Stimulated activated naive CD8-positive, alpha-beta T cell treated with anti-CD3 and anti-CD28 coated beads, Interleukin-15, amount 100 ng/mL, for 72 hours (primary cell): ENCODE results near the gene MCRS1.

Experiments used
- ATAC-seq: fragments of 150-1000 bp; cut with Tn5 transposase; 2 replicates; pipeline ENCODE4 v1.10.0; 2021; ENCODE audit warnings: mild to moderate bottlenecking, moderate library complexity
- DNase-seq, 2 donors: peaks; one replicate each; pipeline ENCODE4 v3.0.0; 2021 to 2022
- H3K27ac Mint-ChIP-seq, 2 donors: one replicate each; pipeline ENCODE4 v1.8.0; 2022; ENCODE audit warnings: mild to moderate bottlenecking in 2 of 2, mixed read lengths in 2 of 2, moderate library complexity in 2 of 2
- H3K27me3 Mint-ChIP-seq: one replicate; pipeline ENCODE4 v1.8.0; 2022; ENCODE audit warnings: mixed read lengths
- H3K4me1 Mint-ChIP-seq: one replicate; pipeline ENCODE4 v1.8.0; 2022; ENCODE audit warnings: mild to moderate bottlenecking, mixed read lengths
- H3K4me3 Mint-ChIP-seq, 2 donors: one replicate each; pipeline ENCODE4 v1.8.0; 2022; ENCODE audit warnings: mild to moderate bottlenecking in 2 of 2, mixed read lengths in 2 of 2, moderate library complexity in 1 of 2
- H3K9me3 Mint-ChIP-seq, 2 donors: one replicate each; pipeline ENCODE4 v1.8.0; 2022; ENCODE audit warnings: mixed read lengths in 2 of 2

MCRS1 gene

GRCh38 chr12:49552425-49552824 is 15.5 kb downstream of the MCRS1 start:
- ATAC-seq = no peak
- Mint-ChIP-seq H3K9me3 (no peaks in the 10 kb centered on the region), H3K4me1 (peaks cover 38% of the 10 kb centered on the region), H3K27me3 (no peaks in the 10 kb centered on the region), H3K4me3 (no peak overlapping the region), H3K27ac (no peak overlapping the region)
- DNase-seq = no peak

GRCh38 chr12:49552014-49552413 is 15.9 kb downstream of the MCRS1 start:
- no peak for ATAC-seq
- H3K9me3 Mint-ChIP-seq = no peaks in the 10 kb centered on the region
- H3K4me3 Mint-ChIP-seq = no peak overlapping the region
- H3K27ac Mint-ChIP-seq = no peak overlapping the region
- DNase-seq = no peak
- no peaks in the 10 kb centered on the region for H3K27me3 Mint-ChIP-seq
- H3K4me1 Mint-ChIP-seq = peaks cover 42% of the 10 kb centered on the region

- Mint-ChIP-seq H3K27me3 (no peaks in the 10 kb centered on the region), H3K4me1 (peaks cover 32% of the 10 kb centered on the region), H3K4me3 (no peak overlapping the region), H3K27ac (no peak overlapping the region), H3K9me3 (no peaks in the 10 kb centered on the region)
- ATAC-seq (no peak), DNase-seq (no peak)
These were observed 17.2 kb downstream of the MCRS1 start for GRCh38 chr12:49550693-49551252.

- no peaks in the 10 kb centered on the region for H3K27me3 Mint-ChIP-seq
- no peak overlapping the region for H3K27ac Mint-ChIP-seq
- no peaks in the 10 kb centered on the region for H3K9me3 Mint-ChIP-seq
- ATAC-seq (no peak), DNase-seq (no peak)
- H3K4me3 Mint-ChIP-seq = peak overlapping the region; percentile 70 to 86
- peaks cover 36% of the 10 kb centered on the region for H3K4me1 Mint-ChIP-seq
These were observed 17.9 kb downstream of the MCRS1 start for GRCh38 chr12:49549735-49550692.

- Mint-ChIP-seq H3K27ac (peak overlapping the region; percentile 62 to 84), H3K4me1 (peaks cover 42% of the 10 kb centered on the region), H3K4me3 (peak overlapping the region; percentile 70 to 86), H3K9me3 (no peaks in the 10 kb centered on the region), H3K27me3 (no peaks in the 10 kb centered on the region)
- peak; percentile 61 for ATAC-seq
- peak; percentile 40 to 44 for DNase-seq
These were observed 18.9 kb downstream of the MCRS1 start for GRCh38 chr12:49548822-49549648.

DNA sequence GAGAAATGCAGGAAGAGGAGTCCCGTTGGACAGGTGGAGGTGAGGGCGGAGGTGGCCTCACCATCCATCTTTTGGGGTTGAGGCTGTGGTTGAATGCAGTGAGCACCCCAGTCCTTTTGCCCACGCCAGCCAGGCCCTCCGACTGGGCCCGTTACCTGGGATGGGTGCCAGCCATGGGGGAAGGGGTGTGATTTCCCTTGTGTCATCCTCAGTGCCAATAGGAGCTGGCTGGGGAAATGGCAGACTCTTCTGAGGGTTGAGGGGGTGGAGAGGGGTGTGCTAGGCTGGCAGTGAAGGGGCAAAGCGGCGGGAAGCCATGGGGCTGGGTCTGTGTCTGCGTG is 19.5 kb downstream of the MCRS1 start:
- Mint-ChIP-seq H3K9me3 (no peaks in the 10 kb centered on the region), H3K27me3 (no peaks in the 10 kb centered on the region), H3K4me3 (peak overlapping the region; percentile 70 to 86), H3K4me1 (peaks cover 42% of the 10 kb centered on the region), H3K27ac (peak overlapping the region in 1 of 2 donors; percentile 84)
- ATAC-seq (no peak), DNase-seq (no peak)

GRCh38 chr12:49547090-49547690 is 20.8 kb downstream of the MCRS1 start:
- peak overlapping the region in 1 of 2 donors; percentile 5 for H3K4me3 Mint-ChIP-seq
- no peak for ATAC-seq

GRCh38 chr12:49546481-49546880 is 21.5 kb downstream of the MCRS1 start:
- Mint-ChIP-seq H3K27ac (no peak overlapping the region), H3K4me1 (peaks cover 55% of the 10 kb centered on the region), H3K9me3 (no peaks in the 10 kb centered on the region), H3K27me3 (peaks cover 2% of the 10 kb centered on the region), H3K4me3 (no peak overlapping the region)
- DNase-seq = no peak
- ATAC-seq = no peak

More at GRCh38 chr12:49547090-49547690, 20.8 kb downstream of the MCRS1 start:
- H3K9me3 Mint-ChIP-seq = no peaks in the 10 kb centered on the region
- no peak overlapping the region for H3K27ac Mint-ChIP-seq
- no peak for DNase-seq
- H3K4me1 Mint-ChIP-seq = peaks cover 51% of the 10 kb centered on the region
- no peaks in the 10 kb centered on the region for H3K27me3 Mint-ChIP-seq

DNA sequence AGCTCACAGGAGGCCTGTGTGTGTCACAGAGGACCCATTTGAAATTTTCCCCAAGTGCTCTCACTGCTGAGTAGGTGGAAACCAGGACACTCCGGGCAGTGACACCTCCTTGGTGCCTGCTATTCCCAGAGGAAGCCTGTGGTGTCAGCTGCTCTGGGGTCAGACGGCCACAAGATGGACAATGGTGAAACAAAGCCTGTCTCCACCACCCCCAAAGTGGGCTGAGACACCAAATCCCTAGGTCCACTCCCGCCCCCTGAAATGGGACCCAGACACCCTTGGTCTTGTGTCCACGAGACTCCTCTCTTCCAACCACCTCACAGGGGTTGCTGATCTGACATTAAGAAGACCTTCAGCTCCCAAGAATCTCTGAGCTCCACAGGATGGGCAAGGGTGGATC is 22.1 kb downstream of the MCRS1 start:
- ATAC-seq = no peak
- Mint-ChIP-seq H3K4me1 (peaks cover 62% of the 10 kb centered on the region), H3K27me3 (peaks cover 8% of the 10 kb centered on the region), H3K4me3 (no peak overlapping the region), H3K27ac (no peak overlapping the region), H3K9me3 (no peaks in the 10 kb centered on the region)
- DNase-seq = no peak

- DNase-seq (no peak), ATAC-seq (no peak)
- Mint-ChIP-seq H3K27me3 (peaks cover 24% of the 10 kb centered on the region), H3K4me3 (no peak overlapping the region), H3K9me3 (no peaks in the 10 kb centered on the region), H3K27ac (peak overlapping the region in 1 of 2 donors; percentile 16), H3K4me1 (peaks cover 77% of the 10 kb centered on the region)
These were observed 23.8 kb downstream of the MCRS1 start for GRCh38 chr12:49543914-49544815.

- no peak for DNase-seq
- peaks cover 25% of the 10 kb centered on the region for H3K27me3 Mint-ChIP-seq
- H3K27ac Mint-ChIP-seq = peak overlapping the region in 1 of 2 donors; percentile 52
These were observed 24.6 kb downstream of the MCRS1 start for GRCh38 chr12:49543221-49543913.

DNA sequence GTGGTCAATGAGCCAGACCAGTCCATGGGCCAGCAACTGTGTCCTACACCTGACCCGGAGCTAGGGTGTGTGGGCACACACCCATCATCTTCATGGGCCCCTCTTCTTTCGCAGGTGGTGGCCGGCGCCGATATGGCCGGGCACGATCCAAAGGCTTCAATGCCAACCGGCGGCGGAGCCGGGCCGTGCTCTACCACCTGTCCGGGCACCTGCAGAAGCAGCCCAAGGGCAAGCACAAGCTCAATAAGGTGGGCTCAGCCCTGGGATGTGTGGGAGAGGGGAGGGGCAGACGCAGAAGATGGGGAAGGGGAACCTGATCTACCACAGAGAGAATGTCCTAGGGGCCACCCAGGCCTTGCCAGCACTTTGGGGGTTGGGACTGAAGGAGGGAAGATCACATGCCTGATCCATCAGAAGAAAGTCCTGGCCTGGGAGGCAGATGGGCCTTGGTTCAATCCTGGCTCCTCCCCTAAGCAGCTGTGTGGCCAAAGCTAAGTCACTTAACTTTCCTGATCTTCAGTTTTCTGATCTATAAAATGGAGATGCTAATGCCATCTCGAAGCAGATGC is 25.3 kb downstream of the MCRS1 start:
- Mint-ChIP-seq H3K27me3 (peaks cover 31% of the 10 kb centered on the region), H3K4me1 (peaks cover 68% of the 10 kb centered on the region), H3K27ac (peak overlapping the region in 1 of 2 donors; percentile 52), H3K9me3 (no peaks in the 10 kb centered on the region), H3K4me3 (peak overlapping the region in 1 of 2 donors; percentile 1)
- no peak for ATAC-seq
- no peak for DNase-seq

More at GRCh38 chr12:49543221-49543913, 24.6 kb downstream of the MCRS1 start:
- Mint-ChIP-seq H3K9me3 (no peaks in the 10 kb centered on the region), H3K4me1 (peaks cover 69% of the 10 kb centered on the region), H3K4me3 (peak overlapping the region in 1 of 2 donors; percentile 1)
- no peak for ATAC-seq

DNA sequence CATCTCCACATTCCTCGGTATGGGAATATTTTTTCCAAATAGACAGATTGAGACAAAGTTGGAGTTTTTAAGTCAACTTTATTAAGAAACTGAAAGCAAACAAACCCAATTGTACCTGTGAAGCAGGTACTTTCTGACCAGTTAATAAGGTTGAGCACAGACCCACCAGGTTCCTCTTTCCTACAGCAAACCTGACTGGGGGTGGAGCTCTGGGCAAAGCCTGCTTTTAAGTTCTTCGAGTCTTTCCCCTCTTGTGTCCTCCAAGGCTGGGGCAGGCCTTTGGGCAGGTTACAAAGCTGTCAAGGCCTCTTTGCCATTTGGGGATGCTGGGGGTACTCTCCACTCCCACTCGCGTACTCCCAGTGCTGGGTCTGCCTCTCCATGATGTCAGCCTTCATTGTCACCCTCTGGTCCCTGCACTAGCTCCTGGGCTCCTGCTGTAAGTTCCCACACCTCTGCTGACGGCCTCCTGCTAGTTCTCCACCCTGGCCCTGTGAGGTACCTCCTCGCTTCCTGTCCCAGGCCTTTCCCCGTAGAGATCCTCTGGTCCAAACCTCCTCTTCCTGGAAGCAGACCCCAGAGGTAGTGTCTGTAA is 25.9 kb downstream of the MCRS1 start:
- H3K4me3 Mint-ChIP-seq = no peak overlapping the region
- H3K9me3 Mint-ChIP-seq = no peaks in the 10 kb centered on the region
- peaks cover 38% of the 10 kb centered on the region for H3K27me3 Mint-ChIP-seq
- no peak overlapping the region for H3K27ac Mint-ChIP-seq
- ATAC-seq (no peak), DNase-seq (no peak)
- peaks cover 64% of the 10 kb centered on the region for H3K4me1 Mint-ChIP-seq
